Subcutaneous adipose tissue (tissue), 4 donors: ENCODE data around the gene NMS. TPM values are rescaled to one million over a fixed set of nuclear protein-coding genes. Genes with fewer than 3 reads are reported as not detected.

Source experiments
- total RNA-seq, 4 donors: library from RNA; depleted of rRNA; stranded (reverse); fragments of >200 nt; gene quantifications; one replicate each; pipeline ENCODE4 v1.1.0, GENCODE V29; 2016
- TF ChIP-seq, protein P1 (sequence below): fragments of 450-650 bp; IDR thresholded peaks from one replicate; pipeline ENCODE4 v1.5.1; 2016; ENCODE audit warnings: low read depth, mild to moderate bottlenecking, control low read depth, antibody characterized with exemption, moderate library complexity

The NMS gene, protein sequence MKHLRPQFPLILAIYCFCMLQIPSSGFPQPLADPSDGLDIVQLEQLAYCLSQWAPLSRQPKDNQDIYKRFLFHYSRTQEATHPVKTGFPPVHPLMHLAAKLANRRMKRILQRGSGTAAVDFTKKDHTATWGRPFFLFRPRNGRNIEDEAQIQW
- not detected for total RNA-seq

DNA sequence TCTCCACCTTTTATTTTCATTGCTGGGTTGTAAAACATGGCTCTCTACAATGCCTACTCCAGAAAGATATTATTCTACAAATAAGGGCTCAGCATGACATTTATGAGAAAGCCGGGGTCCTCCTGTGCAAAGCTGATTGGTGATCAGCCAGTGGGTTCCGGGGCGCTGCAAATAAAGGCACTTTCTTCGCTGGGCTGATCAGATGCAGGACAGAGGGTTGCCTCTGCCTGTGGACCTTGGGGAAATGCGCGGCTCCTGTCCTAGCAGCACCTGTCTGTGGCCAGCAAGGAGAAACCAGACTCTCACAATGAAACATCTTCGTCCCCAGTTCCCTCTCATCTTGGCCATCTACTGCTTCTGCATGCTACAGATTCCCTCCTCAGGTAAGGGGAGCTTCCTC lies at the start of gene NMS:
TSS of gene NMS (plus strand) at position 301 of the 400 bp plus-strand sequence. CDS start at position 308, 7 bp downstream.
- TF ChIP-seq, protein P1, sequence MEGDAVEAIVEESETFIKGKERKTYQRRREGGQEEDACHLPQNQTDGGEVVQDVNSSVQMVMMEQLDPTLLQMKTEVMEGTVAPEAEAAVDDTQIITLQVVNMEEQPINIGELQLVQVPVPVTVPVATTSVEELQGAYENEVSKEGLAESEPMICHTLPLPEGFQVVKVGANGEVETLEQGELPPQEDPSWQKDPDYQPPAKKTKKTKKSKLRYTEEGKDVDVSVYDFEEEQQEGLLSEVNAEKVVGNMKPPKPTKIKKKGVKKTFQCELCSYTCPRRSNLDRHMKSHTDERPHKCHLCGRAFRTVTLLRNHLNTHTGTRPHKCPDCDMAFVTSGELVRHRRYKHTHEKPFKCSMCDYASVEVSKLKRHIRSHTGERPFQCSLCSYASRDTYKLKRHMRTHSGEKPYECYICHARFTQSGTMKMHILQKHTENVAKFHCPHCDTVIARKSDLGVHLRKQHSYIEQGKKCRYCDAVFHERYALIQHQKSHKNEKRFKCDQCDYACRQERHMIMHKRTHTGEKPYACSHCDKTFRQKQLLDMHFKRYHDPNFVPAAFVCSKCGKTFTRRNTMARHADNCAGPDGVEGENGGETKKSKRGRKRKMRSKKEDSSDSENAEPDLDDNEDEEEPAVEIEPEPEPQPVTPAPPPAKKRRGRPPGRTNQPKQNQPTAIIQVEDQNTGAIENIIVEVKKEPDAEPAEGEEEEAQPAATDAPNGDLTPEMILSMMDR = no peak

DNA sequence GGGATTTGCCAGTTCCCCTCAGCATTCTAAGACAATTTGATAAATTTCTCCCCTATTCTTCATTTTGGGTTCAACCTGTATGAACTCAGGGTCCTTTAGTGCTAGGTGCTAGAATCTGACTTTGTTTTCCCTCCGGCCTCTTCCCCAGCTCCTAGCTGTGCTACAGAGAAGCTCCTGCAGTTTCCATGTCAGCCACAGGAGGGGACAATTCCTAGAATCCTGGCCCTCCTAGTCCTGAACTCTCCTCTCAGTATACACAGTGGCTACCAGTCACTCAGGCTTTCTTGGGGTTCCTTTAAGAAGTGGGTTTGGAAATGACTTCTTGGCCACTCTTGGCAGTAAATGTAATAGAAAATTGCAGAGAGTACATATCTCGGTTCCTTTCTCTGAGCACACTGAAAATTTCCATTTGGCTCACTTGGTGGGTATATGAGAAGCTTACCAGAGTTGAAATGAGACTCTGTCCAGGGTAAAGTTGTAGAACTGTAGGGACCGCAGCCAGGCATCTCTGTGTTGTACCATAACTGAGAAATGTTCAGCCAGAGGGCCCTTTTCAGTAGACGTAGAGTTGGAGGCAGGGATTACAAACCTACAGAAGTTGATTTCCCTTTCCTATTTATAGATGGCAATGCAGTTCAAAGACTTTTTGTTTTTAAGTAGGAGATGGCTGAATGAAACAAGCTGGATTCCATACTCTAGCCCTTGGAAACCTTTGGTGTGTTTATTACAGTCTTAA lies 47.8 kb upstream of the NMS start:
- TF ChIP-seq, protein P1 = no peak

DNA sequence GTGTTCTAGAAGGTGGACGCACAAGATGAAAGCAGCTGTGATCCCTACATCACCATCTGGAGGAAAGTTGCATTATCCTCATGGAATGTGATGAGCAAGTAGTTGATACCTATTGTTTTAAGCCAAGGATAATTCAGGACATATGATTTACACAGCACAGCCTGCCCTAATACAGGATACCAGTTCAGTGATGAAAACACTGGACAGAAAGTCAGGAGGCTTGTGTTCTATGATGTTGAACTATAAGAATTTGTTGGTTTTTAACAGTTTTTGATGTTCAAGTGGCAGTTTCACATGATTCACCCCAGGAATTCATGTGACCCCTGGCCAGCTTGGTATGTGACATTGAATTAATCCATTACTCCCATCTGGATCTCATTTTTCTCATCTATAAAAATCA lies 46.7 kb upstream of the NMS start:
- TF ChIP-seq, protein P1 = no peak

DNA sequence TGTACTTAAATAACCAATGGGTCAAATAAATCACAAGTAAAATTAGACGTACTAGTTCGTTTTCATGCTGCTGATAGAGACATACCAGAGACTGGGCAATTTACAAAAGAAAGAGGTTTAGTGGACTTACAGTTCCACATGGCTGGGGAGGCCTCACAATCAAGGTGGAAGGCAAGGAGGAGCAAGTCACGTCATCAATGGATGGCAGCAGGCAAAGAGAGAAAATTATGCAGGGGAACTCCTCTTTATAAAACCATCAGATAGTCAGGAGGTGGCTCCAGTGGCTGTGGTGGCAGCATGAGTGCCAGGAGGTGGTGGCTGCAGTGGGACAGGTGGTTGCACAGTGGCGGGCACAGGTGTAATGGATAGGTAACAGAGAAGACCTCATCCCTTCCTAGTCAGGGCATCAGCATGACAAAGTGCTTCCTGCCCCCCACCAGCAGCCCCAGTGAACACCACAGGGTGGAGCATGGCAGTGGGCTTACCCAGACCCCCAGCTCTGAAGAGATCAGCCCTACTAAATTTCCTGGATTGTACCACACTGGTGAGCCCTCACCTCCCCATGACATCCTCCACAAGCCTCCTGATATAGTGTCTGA lies 45.9 kb upstream of the NMS start:
- TF ChIP-seq, protein P1 = no peak

DNA sequence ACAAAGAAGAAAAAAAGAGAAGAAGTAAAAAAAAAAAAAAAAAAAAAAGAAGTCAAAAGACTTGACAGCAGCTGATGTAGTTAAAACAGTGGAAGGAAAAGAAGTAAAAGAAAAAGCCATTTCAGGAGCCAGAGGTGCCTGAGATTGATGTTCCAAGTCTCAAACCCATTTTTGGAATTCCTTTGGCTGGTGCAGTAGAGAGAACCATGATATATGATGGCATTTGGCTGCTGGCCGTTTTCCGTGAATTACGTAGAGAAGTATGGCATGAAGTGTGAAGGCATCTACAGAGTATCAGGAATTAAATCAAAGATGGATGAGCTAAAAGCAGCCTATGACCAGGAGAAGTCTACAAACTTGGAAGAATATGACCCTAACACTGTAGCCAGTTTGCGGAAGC lies 45.2 kb upstream of the NMS start:
- TF ChIP-seq, protein P1 = no peak

DNA sequence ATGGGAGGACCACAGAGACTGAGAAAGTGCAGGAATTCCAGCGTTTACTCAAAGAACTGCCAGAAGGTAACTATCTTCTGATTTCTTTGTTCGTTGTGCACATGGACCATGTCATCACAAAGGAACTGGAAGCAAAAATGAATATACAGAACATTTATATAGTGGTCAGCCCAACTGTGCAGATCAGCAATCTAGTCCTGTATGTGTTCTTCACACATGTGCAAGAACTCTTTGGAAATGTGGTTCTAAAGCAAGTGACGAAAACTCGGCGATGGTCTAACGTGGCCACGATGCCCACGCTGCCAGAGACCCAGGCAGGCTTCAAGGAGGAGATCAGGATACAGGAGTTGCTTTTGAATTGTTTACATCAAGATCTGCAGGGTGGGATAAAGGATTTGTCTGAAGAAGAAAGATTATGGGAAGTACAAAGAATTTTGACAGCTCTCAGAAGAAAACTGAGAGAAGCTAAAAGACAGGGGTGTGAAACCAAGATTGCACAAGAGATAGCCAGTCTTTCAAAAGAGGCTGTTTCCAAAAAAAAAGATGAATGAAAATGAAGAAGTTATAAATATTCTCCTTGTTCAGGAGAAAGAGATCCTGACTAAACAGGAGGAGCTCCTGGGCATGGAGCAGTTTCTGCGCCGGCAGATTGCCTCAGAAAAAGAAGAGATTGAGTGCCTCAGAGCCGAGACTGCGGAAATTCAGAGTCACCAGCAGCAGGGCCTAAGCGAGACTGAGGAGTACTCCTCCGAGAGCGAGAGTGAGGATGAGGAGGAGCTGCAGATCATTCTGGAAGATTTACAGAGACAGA lies 44.5 kb upstream of the NMS start:
- TF ChIP-seq, protein P1 = no peak

DNA sequence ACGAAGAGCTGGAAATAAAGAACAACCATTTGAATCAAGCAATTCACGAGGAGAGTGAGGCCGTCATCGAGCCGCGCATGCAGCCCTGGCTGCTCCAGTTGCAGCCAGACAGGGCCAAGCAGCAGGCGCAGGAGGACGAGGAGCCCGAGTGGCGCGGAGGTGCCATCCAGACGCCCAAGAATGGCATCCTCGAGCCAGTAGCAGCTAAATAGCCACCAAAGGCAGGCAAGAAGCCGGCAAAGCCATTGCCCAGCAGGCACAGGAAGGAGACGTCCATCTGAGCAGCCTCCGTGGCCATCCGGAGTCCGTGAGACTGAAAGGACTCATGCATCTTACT lies 43.9 kb upstream of the NMS start:
- TF ChIP-seq, protein P1 = no peak
